ENCODE data around the gene GRHL1.

The GRHL1 gene

DNA sequence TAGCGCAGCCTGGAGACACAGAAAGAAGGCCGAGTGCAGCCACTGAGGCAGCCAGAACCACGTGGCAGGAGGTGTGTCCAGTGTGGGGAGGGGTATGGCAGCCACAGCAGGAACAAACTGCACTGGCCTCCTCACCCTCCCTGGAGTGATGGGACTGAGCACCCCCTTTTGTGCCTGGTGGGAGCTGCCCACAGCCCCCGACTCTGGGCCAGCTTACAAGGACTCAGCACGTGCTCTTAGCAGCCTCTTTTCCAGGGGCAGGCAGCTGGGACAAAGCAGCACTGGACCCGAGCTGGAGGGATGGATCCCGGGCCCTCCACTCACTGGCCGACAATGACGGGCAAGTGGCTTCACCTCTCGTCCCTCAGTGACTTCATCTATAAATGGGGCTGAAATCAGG is 86.6 kb downstream of the GRHL1 start:
- no peak overlapping the region for H3K4me3 ChIP-seq (ENCODE audit: low read length)
- peaks cover 32% of the 10 kb centered on the region for H3K4me1 ChIP-seq (ENCODE audit: control insufficient read depth, insufficient read depth, low read length)
- no peaks in the 10 kb centered on the region for H3K36me3 ChIP-seq (ENCODE audit: control insufficient read depth, insufficient read depth, low read length)
- no peaks in the 10 kb centered on the region for H3K9me3 ChIP-seq (ENCODE audit: control insufficient read depth, low read length)
- H3K9ac ChIP-seq (ENCODE audit: low read length) = no peak overlapping the region
- no peaks in the 10 kb centered on the region for H3K27me3 ChIP-seq (ENCODE audit: control insufficient read depth, insufficient read depth, low read length)

DNA sequence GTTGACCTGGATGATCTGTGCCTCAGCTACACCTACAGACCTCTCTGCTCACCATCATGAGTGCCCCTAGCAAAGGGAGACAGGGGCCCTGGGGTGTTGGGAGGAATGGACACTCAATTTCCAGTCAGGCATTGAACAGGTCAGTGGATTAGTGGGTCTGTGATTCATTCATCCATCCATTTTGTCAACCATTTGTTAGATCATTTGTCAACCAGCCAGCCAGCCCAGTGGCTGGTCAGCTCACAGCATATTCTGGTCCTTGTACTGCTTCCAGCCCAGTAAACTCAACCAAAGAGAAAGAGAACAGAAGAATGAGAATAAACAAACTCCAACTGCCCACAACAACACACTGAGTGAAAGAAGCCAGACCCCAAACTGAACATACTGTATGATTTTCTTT is 87.2 kb downstream of the GRHL1 start:
- H3K36me3 ChIP-seq (ENCODE audit: control insufficient read depth, insufficient read depth, low read length) = no peaks in the 10 kb centered on the region

DNA sequence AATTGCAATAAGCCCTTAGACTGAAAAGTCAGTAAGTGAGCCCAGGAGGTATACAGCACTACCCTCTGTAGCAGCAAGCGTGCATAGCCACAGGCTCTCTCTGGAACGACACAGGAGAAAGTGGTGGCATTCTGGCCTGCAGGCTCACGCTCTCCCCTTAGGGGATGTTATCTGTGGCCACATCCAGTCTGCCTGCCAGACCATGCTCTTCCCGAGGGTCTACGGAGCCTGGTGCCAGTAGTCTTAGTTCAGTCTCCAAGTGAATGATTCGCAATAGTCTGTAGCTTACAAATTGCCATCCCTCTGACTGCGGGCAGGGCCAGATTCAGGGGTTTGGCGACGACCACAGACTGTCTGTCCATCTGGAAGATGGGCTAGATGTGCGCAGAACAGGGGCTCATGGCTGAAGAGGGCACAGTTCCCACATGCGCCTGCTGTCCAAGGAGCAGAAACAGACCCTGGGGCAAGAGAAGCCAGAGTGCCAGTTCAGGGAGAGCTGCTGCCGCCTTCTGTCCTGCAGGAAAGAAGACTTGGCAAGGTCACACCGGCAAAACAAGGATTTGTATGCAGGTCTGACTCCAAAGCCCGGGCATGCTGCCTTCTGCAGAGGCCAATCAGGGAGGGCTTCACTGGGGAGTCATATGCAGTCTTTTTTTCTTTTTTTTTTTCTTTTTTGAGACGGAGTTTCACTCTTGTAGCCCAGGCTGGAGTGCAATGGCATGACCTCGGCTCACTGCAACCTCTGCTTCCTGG is 88.3 kb downstream of the GRHL1 start:
- H3K36me3 ChIP-seq (ENCODE audit: control insufficient read depth, insufficient read depth, low read length) = no peaks in the 10 kb centered on the region
- no peaks in the 10 kb centered on the region for H3K27me3 ChIP-seq (ENCODE audit: control insufficient read depth, insufficient read depth, low read length)
- peaks cover 27% of the 10 kb centered on the region for H3K4me1 ChIP-seq (ENCODE audit: control insufficient read depth, insufficient read depth, low read length)
- no peak overlapping the region for H3K9ac ChIP-seq (ENCODE audit: low read length)
- no peak overlapping the region for H3K4me3 ChIP-seq (ENCODE audit: low read length)
- H3K9me3 ChIP-seq (ENCODE audit: control insufficient read depth, low read length) = no peaks in the 10 kb centered on the region

More for the DNA sequence above, 87.2 kb downstream of the GRHL1 start:
- no peaks in the 10 kb centered on the region for H3K9me3 ChIP-seq (ENCODE audit: control insufficient read depth, low read length)
- H3K4me1 ChIP-seq (ENCODE audit: control insufficient read depth, insufficient read depth, low read length) = peaks cover 32% of the 10 kb centered on the region
- no peaks in the 10 kb centered on the region for H3K27me3 ChIP-seq (ENCODE audit: control insufficient read depth, insufficient read depth, low read length)
- H3K9ac ChIP-seq (ENCODE audit: low read length) = no peak overlapping the region
- no peak overlapping the region for H3K4me3 ChIP-seq (ENCODE audit: low read length)

DNA sequence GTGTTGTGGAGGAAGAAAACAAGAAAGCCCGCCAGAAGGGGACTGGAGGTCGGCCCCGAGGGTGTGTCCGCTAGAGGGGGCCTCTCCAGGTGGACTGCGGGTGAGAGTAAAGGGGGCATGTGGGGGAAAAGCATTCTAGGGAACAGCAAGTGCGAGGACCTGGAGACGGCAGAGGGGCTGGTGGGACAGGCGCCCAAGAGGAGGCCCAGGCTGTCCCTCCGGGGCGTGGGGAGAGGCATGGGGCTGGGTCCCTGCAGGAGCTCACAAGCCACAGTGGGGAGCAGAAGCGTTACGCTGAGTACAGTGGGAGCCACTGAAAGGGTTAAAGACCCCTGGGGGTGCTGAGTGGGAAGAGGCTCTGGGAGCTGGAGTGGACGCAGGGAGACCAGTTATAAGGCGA is 90.2 kb downstream of the GRHL1 start:
- Histone ChIP-seq H3K4me1 (ENCODE audit: control insufficient read depth, insufficient read depth, low read length) (peaks cover 9% of the 10 kb centered on the region), H3K9ac (ENCODE audit: low read length) (peak overlapping the region; percentile 43), H3K9me3 (ENCODE audit: control insufficient read depth, low read length) (no peaks in the 10 kb centered on the region), H3K27me3 (ENCODE audit: control insufficient read depth, insufficient read depth, low read length) (no peaks in the 10 kb centered on the region), H3K36me3 (ENCODE audit: control insufficient read depth, insufficient read depth, low read length) (no peaks in the 10 kb centered on the region), H3K4me3 (ENCODE audit: low read length) (no peak overlapping the region)

DNA sequence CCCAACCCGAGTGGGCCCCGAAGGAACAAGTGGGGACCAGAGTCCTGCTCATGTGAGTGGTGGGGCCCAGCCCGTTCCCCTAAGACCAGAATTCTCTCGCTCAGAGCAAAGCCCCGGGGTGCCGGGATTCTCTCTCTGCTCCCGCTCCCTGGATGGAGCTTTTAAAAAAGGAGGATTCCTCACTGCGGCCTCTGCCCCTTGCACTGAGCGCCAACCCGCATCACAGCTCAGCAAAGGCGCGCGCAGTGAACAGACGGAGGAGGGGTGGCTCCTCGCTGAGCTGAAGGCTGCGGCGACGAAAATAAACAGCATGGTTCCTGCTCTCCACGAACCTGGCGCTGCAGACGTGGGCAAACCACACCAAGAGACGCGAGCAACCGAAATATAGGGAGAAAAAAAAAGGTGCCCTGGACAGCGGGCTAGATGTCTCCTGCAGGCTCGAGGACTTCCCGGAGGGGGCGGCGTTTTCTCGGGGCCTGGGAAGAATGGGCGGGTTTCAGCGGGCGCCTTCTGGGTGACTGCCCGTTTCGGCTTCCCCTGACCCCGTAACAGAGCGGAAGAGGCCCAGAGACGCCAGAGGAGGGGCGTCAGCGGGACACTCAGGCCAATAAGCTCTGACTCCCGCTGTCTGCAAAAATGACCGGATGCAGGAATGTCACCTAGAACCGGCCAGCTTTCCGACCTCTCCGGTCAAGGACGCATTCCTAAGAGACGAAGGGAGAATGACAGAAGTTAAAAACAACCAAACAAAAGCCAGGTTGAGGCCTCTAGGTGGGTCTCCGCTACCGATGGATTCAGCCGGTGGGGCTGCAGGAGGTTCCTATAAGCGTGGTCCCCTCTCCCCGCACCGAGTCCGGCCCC is 91.0 kb downstream of the GRHL1 start:
- peaks cover 7% of the 10 kb centered on the region for H3K4me1 ChIP-seq (ENCODE audit: control insufficient read depth, insufficient read depth, low read length)
- H3K27me3 ChIP-seq (ENCODE audit: control insufficient read depth, insufficient read depth, low read length) = no peaks in the 10 kb centered on the region
- H3K9me3 ChIP-seq (ENCODE audit: control insufficient read depth, low read length) = no peaks in the 10 kb centered on the region

DNA sequence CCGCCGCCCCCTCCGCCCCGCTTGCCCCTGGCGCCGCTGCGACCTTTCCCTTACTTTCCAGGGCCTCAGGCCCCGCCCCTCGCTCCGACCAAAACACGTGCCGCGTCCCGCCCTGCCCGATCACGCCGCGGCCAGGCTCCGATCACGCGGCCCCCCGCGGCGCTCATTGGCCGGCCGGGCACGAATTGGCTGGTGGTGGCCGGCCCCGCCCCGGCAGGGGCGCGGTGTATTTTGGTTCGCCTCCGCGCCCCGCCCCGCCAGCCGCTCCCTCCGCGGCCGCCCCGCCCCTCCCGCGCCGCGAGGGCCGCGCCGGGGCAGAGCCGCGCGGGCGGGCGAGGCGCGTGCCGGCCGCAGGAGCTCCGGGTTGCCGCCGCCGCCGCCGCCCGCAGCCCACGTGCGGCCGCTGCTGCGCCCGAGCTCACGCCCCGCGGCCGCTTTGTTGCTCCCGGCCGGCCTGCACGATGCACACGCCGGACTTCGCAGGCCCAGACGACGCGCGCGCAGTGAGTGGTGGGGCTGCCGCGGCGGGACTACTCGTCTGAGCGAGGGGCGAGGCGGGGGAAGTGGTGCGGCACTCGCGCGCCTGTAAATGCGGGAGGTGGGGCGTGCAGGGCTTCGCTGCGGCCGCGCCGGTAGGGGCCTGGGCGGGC is 91.9 kb downstream of the GRHL1 start, which contains the start of gene KLF11:
Gene KLF11 (plus strand): TSS at position 295 of the 650 bp plus-strand sequence. CDS start 167 bp downstream, at position 462.
- H3K27me3 ChIP-seq (ENCODE audit: control insufficient read depth, insufficient read depth, low read length) = no peaks in the 10 kb centered on the region
- no peaks in the 10 kb centered on the region for H3K9me3 ChIP-seq (ENCODE audit: control insufficient read depth, low read length)
- H3K4me1 ChIP-seq (ENCODE audit: control insufficient read depth, insufficient read depth, low read length) = peaks cover 9% of the 10 kb centered on the region
- peak within 1 kb of the TSS; percentile 43 for H3K9ac ChIP-seq (ENCODE audit: low read length)
- no peak within 1 kb of the TSS for H3K4me3 ChIP-seq (ENCODE audit: low read length)
- H3K36me3 ChIP-seq (ENCODE audit: control insufficient read depth, insufficient read depth, low read length) = peaks cover 4% of the 10 kb centered on the region

More for the DNA sequence above, 91.0 kb downstream of the GRHL1 start:
- peak overlapping the region; percentile 43 for H3K9ac ChIP-seq (ENCODE audit: low read length)
- H3K36me3 ChIP-seq (ENCODE audit: control insufficient read depth, insufficient read depth, low read length) = no peaks in the 10 kb centered on the region
- H3K4me3 ChIP-seq (ENCODE audit: low read length) = no peak overlapping the region

DNA sequence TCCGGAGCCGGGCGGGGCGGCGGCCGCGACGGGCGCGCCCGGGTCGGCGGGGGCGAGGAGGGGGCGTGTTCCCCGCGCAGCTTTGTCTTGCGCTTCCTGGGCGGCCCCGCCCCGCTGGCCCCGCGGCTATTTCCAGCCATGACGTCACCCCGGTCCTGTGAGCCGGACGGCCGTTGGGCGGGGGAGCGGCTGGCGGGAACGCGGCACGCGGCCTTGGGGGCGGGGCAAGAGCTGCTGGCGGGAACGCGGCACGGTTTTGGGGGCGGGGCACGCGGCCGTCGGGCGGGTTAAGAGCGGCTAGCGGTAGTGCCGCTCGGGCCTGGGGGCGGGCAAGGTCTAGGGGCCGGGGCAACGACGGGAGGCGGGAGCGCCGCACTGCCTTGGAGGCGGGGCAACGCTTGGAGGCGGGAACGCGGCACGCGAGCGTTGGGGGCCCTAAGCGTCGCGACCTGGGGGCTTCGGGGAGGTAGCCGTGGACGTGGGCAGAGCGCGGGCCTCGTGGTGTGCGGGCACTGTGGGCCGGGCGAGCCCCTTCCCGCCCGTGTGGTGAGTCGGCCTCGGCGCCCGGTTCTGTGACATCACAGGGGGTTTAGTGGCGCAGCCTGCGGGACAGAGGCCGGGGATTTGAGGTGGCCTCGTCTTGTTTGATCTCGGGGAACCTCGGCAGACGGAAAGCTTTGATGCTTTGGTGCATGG is 92.6 kb downstream of the GRHL1 start:
- H3K4me1 ChIP-seq (ENCODE audit: control insufficient read depth, insufficient read depth, low read length) = peaks cover 12% of the 10 kb centered on the region
- no peaks in the 10 kb centered on the region for H3K27me3 ChIP-seq (ENCODE audit: control insufficient read depth, insufficient read depth, low read length)
- H3K36me3 ChIP-seq (ENCODE audit: control insufficient read depth, insufficient read depth, low read length) = peaks cover 4% of the 10 kb centered on the region
- H3K9me3 ChIP-seq (ENCODE audit: control insufficient read depth, low read length) = no peaks in the 10 kb centered on the region
- H3K4me3 ChIP-seq (ENCODE audit: low read length) = no peak overlapping the region
- no peak overlapping the region for H3K9ac ChIP-seq (ENCODE audit: low read length)

DNA sequence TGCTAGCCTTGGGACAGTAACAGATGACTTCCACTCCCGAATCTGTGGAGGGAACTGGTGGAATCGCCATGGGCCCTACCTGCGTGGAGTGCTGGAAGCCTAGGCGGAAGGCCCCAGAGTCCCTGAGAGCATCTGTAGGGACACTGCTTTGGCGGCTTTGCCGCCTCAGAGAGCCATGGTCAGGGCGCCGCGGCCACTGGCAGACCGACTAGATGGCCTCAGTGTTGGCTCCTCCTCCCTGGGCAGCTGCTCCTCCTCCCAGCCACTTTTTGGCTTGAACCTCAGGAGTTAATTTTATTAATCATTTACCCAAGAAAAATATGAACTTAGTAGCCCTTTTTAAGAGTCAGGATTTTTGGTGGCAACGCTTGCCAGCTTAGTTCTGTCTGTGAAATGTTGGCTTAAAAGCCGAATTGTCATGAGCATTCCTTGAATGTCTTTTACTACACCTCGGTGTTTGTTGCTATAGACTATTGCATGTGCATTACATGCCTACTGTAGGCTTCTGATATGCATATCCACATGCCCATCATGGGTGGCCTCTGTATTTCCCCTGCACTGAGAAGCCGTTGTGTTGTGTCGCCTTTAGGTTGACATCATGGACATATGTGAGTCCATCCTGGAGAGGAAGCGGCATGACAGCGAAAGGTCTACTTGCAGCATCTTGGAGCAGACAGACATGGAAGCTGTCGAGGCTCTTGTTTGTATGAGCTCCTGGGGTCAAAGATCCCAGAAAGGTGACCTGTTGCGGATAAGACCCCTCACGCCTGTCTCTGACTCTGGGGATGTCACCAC is 94.3 kb downstream of the GRHL1 start:
- Histone ChIP-seq H3K4me1 (ENCODE audit: control insufficient read depth, insufficient read depth, low read length) (peaks cover 12% of the 10 kb centered on the region), H3K27me3 (ENCODE audit: control insufficient read depth, insufficient read depth, low read length) (no peaks in the 10 kb centered on the region), H3K4me3 (ENCODE audit: low read length) (no peak overlapping the region), H3K9ac (ENCODE audit: low read length) (no peak overlapping the region), H3K36me3 (ENCODE audit: control insufficient read depth, insufficient read depth, low read length) (peaks cover 4% of the 10 kb centered on the region), H3K9me3 (ENCODE audit: control insufficient read depth, low read length) (no peaks in the 10 kb centered on the region)

DNA sequence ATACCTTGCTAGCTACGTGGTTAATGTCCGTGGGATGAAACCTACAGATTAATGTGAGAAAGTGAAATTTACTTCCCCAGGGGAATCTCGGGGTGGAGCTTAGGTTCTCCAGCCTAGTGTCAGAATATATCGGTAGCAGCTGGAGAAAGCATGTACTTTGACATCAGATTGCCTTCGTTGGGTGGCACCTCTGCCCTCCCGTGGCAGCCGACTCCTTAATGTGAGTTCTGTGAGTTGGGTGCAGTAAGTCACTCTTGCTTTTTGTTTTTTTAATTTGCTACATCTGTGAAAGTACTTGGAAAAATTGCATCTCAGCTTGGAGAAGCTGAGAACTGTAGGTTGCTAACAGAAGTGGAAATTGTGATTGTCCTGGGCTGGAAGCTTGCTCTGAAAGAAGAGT is 95.4 kb downstream of the GRHL1 start:
- H3K9me3 ChIP-seq (ENCODE audit: control insufficient read depth, low read length) = no peaks in the 10 kb centered on the region
- H3K9ac ChIP-seq (ENCODE audit: low read length) = no peak overlapping the region
- H3K4me3 ChIP-seq (ENCODE audit: low read length) = no peak overlapping the region
- peaks cover 4% of the 10 kb centered on the region for H3K36me3 ChIP-seq (ENCODE audit: control insufficient read depth, insufficient read depth, low read length)
- H3K27me3 ChIP-seq (ENCODE audit: control insufficient read depth, insufficient read depth, low read length) = no peaks in the 10 kb centered on the region
- peaks cover 12% of the 10 kb centered on the region for H3K4me1 ChIP-seq (ENCODE audit: control insufficient read depth, insufficient read depth, low read length)

DNA sequence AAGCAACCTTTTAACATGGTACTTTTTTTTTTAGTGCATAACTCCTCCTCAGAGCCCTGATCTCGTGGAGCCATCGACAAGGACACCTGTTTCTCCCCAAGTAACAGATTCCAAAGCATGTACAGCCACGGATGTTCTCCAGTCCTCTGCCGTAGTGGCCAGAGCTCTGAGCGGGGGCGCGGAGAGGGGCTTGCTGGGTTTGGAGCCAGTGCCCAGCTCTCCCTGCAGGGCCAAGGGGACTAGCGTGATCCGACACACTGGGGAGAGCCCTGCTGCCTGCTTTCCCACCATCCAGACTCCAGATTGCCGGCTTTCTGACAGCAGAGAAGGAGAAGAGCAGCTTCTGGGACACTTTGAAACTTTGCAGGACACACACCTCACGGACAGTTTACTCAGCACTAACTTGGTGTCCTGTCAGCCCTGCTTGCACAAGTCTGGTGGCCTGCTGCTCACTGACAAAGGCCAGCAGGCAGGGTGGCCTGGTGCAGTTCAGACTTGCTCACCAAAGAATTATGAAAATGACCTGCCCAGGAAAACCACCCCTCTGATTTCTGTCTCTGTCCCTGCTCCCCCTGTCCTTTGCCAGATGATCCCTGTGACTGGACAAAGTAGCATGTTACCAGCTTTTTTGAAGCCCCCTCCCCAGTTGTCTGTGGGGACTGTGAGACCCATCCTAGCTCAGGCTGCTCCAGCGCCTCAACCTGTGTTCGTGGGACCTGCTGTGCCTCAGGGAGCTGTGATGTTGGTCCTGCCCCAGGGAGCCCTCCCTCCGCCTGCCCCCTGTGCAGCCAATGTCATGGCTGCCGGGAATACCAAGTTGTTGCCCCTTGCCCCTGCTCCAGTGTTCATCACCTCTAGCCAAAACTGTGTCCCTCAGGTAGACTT is 96.4 kb downstream of the GRHL1 start:
- Histone ChIP-seq H3K9ac (ENCODE audit: low read length) (no peak overlapping the region), H3K4me3 (ENCODE audit: low read length) (no peak overlapping the region), H3K4me1 (ENCODE audit: control insufficient read depth, insufficient read depth, low read length) (peaks cover 5% of the 10 kb centered on the region)

More for the DNA sequence above, 96.4 kb downstream of the GRHL1 start:
- Histone ChIP-seq H3K36me3 (ENCODE audit: control insufficient read depth, insufficient read depth, low read length) (peaks cover 4% of the 10 kb centered on the region), H3K9me3 (ENCODE audit: control insufficient read depth, low read length) (no peaks in the 10 kb centered on the region), H3K27me3 (ENCODE audit: control insufficient read depth, insufficient read depth, low read length) (no peaks in the 10 kb centered on the region)
